Lung (tissue), 12 donors: Measurements from ENCODE around the gene PIK3R4. TPM values are rescaled to one million over a fixed set of nuclear protein-coding genes. Genes with fewer than 3 reads are reported as not detected.

ENCODE experiments used
- ATAC-seq: fragments of 200-7000 bp; cut with Tn5 transposase; one replicate; pipeline ENCODE4 v1.9.1; 2020; ENCODE audit warnings: moderate number of reproducible peaks; ENCODE audit not compliant: insufficient read depth, low FRiP score
- DNase-seq, 3 donors: peaks; one replicate each; pipeline ENCODE4 v3.0.0-alpha.2; 2013 to 2017
- H3K27ac ChIP-seq, 2 donors: one replicate each; pipeline ENCODE4 v1.5.1; 2013; ENCODE audit warnings: mild to moderate bottlenecking in 2 of 2, moderate library complexity in 2 of 2, control low read depth in 1 of 2, inconsistent platforms in 1 of 2, low read depth in 1 of 2, low read length in 1 of 2
- H3K27me3 ChIP-seq, 3 donors: one replicate each; pipeline ENCODE4 v1.5.1; 2013; ENCODE audit warnings: low read length in 2 of 3; ENCODE audit not compliant: control insufficient read depth in 3 of 3, insufficient read depth in 3 of 3
- H3K36me3 ChIP-seq, 4 donors: one replicate each; pipeline ENCODE4 v1.5.1; 2013; ENCODE audit warnings: low read length in 4 of 4, mild to moderate bottlenecking in 1 of 4, moderate library complexity in 1 of 4; ENCODE audit not compliant: control insufficient read depth in 4 of 4, insufficient read depth in 4 of 4
- H3K4me1 ChIP-seq, 5 donors: one replicate each; pipeline ENCODE4 v1.5.1; 2013; ENCODE audit warnings: low read length in 5 of 5, mild to moderate bottlenecking in 2 of 5, moderate library complexity in 1 of 5; ENCODE audit not compliant: control insufficient read depth in 5 of 5, insufficient read depth in 5 of 5
- H3K4me3 ChIP-seq: one replicate; pipeline ENCODE4 v1.5.1; 2013; ENCODE audit warnings: mild to moderate bottlenecking, control low read depth, moderate library complexity
- H3K9ac ChIP-seq, 2 donors: one replicate each; pipeline ENCODE4 v1.5.1; 2013; ENCODE audit warnings: low read length in 2 of 2, control low read depth in 1 of 2; ENCODE audit not compliant: insufficient read depth in 1 of 2
- H3K9me3 ChIP-seq, 4 donors: one replicate each; pipeline ENCODE4 v1.5.1; 2013; ENCODE audit warnings: low read length in 3 of 4, mild to moderate bottlenecking in 1 of 4, moderate library complexity in 1 of 4; ENCODE audit not compliant: control insufficient read depth in 4 of 4, insufficient read depth in 3 of 4
- WGBS, 2 donors: extraction: QIAGEN DNeasy Blood & Tissue Kit; methylation state at CpG; one replicate each; pipeline ENCODE4 v1.1.7; 2013; 5-methylcytosine and 5-hydroxymethylcytosine counted together
- polyA plus RNA-seq, 2 donors: library from polyadenylated mRNA; stranded (reverse); fragments of 200-250 nt; gene quantifications; one replicate each; pipeline ENCODE4 v1.2.1, GENCODE V29; 2013
- total RNA-seq, 2 donors: library from RNA; depleted of rRNA in 1 of 2; stranded (reverse); fragments of >200 nt in 1 of 2; gene quantifications; one replicate each; pipeline ENCODE4 v1.2.1, GENCODE V29; 2014 to 2021
- TF ChIP-seq, protein P1 (sequence below): IDR thresholded peaks from 2 replicates; pipeline ENCODE4 v1.5.1; 2012; ENCODE audit warnings: mild to moderate bottlenecking; ENCODE audit errors: control extremely low read depth, extremely low read depth
- donor health status: control.
- donor health status: control.
- donor health status: Bipolar disorder and iron deficiency.
- donor health status: healthy.
- donor health status: DM: yes; HTN: yes; CAD: no.

The PIK3R4 gene
- total and polyA plus RNA-seq, 4 donors, result 21.6 to 43.0 (median 25.8) TPM

GRCh38 chr3:130715616-130716015 lies 31.0 kb downstream of the PIK3R4 start:
- Histone ChIP-seq H3K4me1 (no peaks in the 10 kb centered on the region), H3K9me3 (no peaks in the 10 kb centered on the region), H3K27me3 (no peaks in the 10 kb centered on the region), H3K36me3 (peaks cover 6 to 27% (median 14%) of the 10 kb centered on the region in 4 donors), H3K4me3 (no peak overlapping the region), H3K9ac (no peak overlapping the region), H3K27ac (no peak overlapping the region)
- WGBS, 2 donors, result 96 to 97% methylated on average over 1 of the region's 1 CpG
- TF ChIP-seq, protein P1, sequence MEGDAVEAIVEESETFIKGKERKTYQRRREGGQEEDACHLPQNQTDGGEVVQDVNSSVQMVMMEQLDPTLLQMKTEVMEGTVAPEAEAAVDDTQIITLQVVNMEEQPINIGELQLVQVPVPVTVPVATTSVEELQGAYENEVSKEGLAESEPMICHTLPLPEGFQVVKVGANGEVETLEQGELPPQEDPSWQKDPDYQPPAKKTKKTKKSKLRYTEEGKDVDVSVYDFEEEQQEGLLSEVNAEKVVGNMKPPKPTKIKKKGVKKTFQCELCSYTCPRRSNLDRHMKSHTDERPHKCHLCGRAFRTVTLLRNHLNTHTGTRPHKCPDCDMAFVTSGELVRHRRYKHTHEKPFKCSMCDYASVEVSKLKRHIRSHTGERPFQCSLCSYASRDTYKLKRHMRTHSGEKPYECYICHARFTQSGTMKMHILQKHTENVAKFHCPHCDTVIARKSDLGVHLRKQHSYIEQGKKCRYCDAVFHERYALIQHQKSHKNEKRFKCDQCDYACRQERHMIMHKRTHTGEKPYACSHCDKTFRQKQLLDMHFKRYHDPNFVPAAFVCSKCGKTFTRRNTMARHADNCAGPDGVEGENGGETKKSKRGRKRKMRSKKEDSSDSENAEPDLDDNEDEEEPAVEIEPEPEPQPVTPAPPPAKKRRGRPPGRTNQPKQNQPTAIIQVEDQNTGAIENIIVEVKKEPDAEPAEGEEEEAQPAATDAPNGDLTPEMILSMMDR, result no peak
- DNase-seq (no peak), ATAC-seq (no peak)

- Histone ChIP-seq H3K36me3 (peaks cover 7 to 22% (median 10%) of the 10 kb centered on the region in 4 donors), H3K9me3 (no peaks in the 10 kb centered on the region), H3K27ac (no peak overlapping the region), H3K9ac (no peak overlapping the region), H3K4me1 (no peaks in the 10 kb centered on the region), H3K27me3 (no peaks in the 10 kb centered on the region), H3K4me3 (no peak overlapping the region)
- TF ChIP-seq, protein P1, result no peak
- DNase-seq (no peak), ATAC-seq (no peak)
- 88 to 92% methylated on average over 3 of the region's 3 CpGs for whole genome bisulfite sequencing, 2 donors
Measured at GRCh38 chr3:130712718-130713423, 33.8 kb downstream of the PIK3R4 start.

DNA sequence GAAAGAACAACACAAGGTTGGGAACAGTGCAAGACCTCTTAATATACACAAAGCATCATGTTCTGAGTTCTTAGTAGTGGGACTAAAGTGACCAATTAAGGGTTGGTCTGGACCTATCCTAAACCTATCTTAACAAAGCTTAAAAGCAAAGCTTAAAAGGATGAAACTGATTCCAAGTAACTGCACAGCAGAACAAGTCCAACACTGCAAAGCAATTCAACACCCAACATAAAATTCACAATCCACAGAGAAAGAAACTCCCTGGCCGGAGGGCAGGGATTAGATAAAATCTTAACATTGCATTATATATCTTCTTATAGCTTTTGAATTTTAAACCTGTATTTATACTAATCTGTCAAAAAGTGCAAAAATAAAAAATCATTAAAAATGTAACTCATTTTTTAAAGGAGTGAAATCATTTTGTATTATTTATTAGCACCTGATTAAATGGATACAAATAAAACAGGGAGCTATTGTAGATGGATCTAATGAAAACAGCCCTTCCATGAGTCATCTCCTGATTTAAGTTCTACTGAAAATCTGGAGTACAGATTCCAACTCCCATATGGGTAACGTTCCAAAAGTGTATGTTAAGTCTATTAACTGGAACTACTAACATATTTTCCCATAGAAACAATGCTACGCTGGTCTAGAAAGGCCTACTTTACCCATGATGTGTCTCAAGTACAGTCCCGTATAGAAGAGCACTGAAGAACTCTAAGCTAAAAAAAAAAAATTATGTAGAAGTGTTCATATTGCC lies 34.9 kb downstream of the PIK3R4 start:
- Histone ChIP-seq H3K36me3 (peaks cover 9 to 27% (median 13%) of the 10 kb centered on the region in 4 donors), H3K27ac (no peak overlapping the region), H3K4me3 (no peak overlapping the region), H3K9me3 (no peaks in the 10 kb centered on the region), H3K9ac (no peak overlapping the region), H3K27me3 (no peaks in the 10 kb centered on the region), H3K4me1 (no peaks in the 10 kb centered on the region)
- no peak for ATAC-seq
- TF ChIP-seq, protein P1, result no peak
- WGBS, 2 donors, result 94 to 96% methylated on average over 4 of the region's 4 CpGs
- no peak for DNase-seq
